GM20431 (cell line): ENCODE data around the gene CRELD2.

ENCODE experiments used
- in situ Hi-C: fragments of 300-500 bp; cut with MseI, MboI; formaldehyde crosslinking; loops from one replicate; pipeline ENCODE4 v1.15.0; 2020; ENCODE audit warnings: low sequenced_read_pairs; ENCODE audit not compliant: unreplicated experiment

CRELD2 gene

GRCh38 chr22:49953027-49953679 is 34.7 kb downstream of the CRELD2 start:
- in situ Hi-C loops: no loop called here

GRCh38 chr22:49953680-49954344 is 35.4 kb downstream of the CRELD2 start:
- in situ Hi-C loops: no loop called here

- in situ Hi-C loops: no loop called here
These were observed 35.9 kb downstream of the CRELD2 start for GRCh38 chr22:49954354-49954753.

- in situ Hi-C loops: no loop called here
These were observed 36.7 kb downstream of the CRELD2 start for GRCh38 chr22:49954991-49955580.

- in situ Hi-C loops: no loop called here
These were observed 37.4 kb downstream of the CRELD2 start for GRCh38 chr22:49955581-49956417.

- in situ Hi-C loops: no loop called here
These were observed 38.0 kb downstream of the CRELD2 start for GRCh38 chr22:49956418-49956770.

GRCh38 chr22:49956914-49957825 is 38.7 kb downstream of the CRELD2 start:
- in situ Hi-C loops: no loop called here

- in situ Hi-C loops: no loop called here
These were observed 39.5 kb downstream of the CRELD2 start for GRCh38 chr22:49957826-49958365.

- in situ Hi-C loops: no loop called here
These were observed 40.0 kb downstream of the CRELD2 start for GRCh38 chr22:49958366-49958921.

- in situ Hi-C loops: no loop called here
These were observed 40.7 kb downstream of the CRELD2 start for GRCh38 chr22:49958931-49959781.

- in situ Hi-C loops: no loop called here
These were observed 41.3 kb downstream of the CRELD2 start for GRCh38 chr22:49959782-49960158.

- in situ Hi-C loops: no loop called here
These were observed 41.9 kb downstream of the CRELD2 start, which contains the start of gene PIM3 for GRCh38 chr22:49960159-49961004. PIM3 (plus strand) TSS chr22:49960772; CDS start chr22:49960948, 176 bp downstream.

- in situ Hi-C loops: no loop called here
These were observed 42.7 kb downstream of the CRELD2 start for GRCh38 chr22:49961005-49961600.

GRCh38 chr22:49961601-49962011 is 43.2 kb downstream of the CRELD2 start:
- in situ Hi-C loops: no loop called here

GRCh38 chr22:49962012-49962750 is 43.7 kb downstream of the CRELD2 start:
- in situ Hi-C loops: no loop called here
